Heart right ventricle (tissue), 16 donors: ENCODE results near the gene ADCY4. TPM values are rescaled to one million over a fixed set of nuclear protein-coding genes. Genes with fewer than 3 reads are reported as not detected.

Experiments
- ATAC-seq, 8 donors: fragments of 200-7000 bp; cut with Tn5 transposase; one replicate each; pipeline ENCODE4 v1.9.1; 2020; ENCODE audit warnings: mild to moderate bottlenecking in 8 of 8, moderate library complexity in 8 of 8, moderate number of reproducible peaks in 1 of 8
- DNase-seq, 2 donors: peaks; one replicate each; pipeline ENCODE4 v3.0.0-alpha.2; 2020
- H3K27ac ChIP-seq, 10 donors: fragments of 200-600 bp; sonication (generic) in 2 of 10; one replicate each; pipeline versions ENCODE4 v1.5.0 to v1.8.0; 2020 to 2022; ENCODE audit warnings: mild to moderate bottlenecking in 3 of 10
- H3K27me3 ChIP-seq, 7 donors: fragments of 200-600 bp; one replicate each; pipeline ENCODE4 v1.8.0; 2021 to 2022; ENCODE audit warnings: mild to moderate bottlenecking in 2 of 7
- H3K36me3 ChIP-seq, 9 donors: fragments of 200-600 bp; sonication (generic) in 1 of 9; one replicate each; pipeline versions ENCODE4 v1.5.0 to v1.8.0; 2020 to 2022; ENCODE audit warnings: mild to moderate bottlenecking in 2 of 9
- H3K4me1 ChIP-seq, 9 donors: fragments of 200-600 bp; sonication (generic) in 1 of 9; one replicate each; pipeline versions ENCODE4 v1.5.0 to v1.8.0; 2020 to 2022; ENCODE audit warnings: mild to moderate bottlenecking in 4 of 9
- H3K4me3 ChIP-seq, 10 donors: fragments of 200-600 bp; sonication (generic) in 2 of 10; one replicate each; pipeline versions ENCODE4 v1.5.0 to v1.8.0; 2020 to 2022; ENCODE audit warnings: mild to moderate bottlenecking in 7 of 10, moderate library complexity in 2 of 10
- H3K9me3 ChIP-seq, 11 donors: fragments of 200-600 bp in 10 of 11; sonication (generic) in 2 of 11; one replicate each; pipeline versions ENCODE4 v1.5.0 to v1.8.0; 2013 to 2022; ENCODE audit warnings: mild to moderate bottlenecking in 2 of 11, control low read depth in 1 of 11, moderate library complexity in 1 of 11
- CTCF ChIP-seq, 9 donors: fragments of 200-600 bp; sonication (generic) in 2 of 9; IDR thresholded peaks; one replicate each; pipeline versions ENCODE4 v1.5.0 to v1.8.0; 2021 to 2022; ENCODE audit warnings: antibody characterized with exemption in 9 of 9, mild to moderate bottlenecking in 5 of 9, moderate library complexity in 1 of 9
- WGBS, 2 donors: extraction: QIAGEN DNeasy Blood & Tissue Kit; methylation state at CpG; one replicate each; pipeline ENCODE4 v1.1.7; 2013; ENCODE audit warnings: inconsistent platforms in 1 of 2; 5-methylcytosine and 5-hydroxymethylcytosine counted together
- intact Hi-C, 10 donors: fragments of 100-400 bp; cut with DNase I; formaldehyde crosslinking; loops; one replicate each; pipeline versions ENCODE4 v1.11.1 to v1.14.2; 2022
- polyA plus RNA-seq, 2 donors: library from polyadenylated mRNA; stranded (reverse); fragments of 200-250 nt; gene quantifications; one replicate each; pipeline ENCODE4 v1.2.3, GENCODE V29; 2013
- total RNA-seq, 10 donors: library from RNA; stranded (reverse); fragmentation: NEBNext Ultra II Directional in 3 of 10; extraction: Animal tissue kit (Norgen Biotek cat#: 25700) in 3 of 10; gene quantifications; one replicate each; pipeline versions ENCODE4 v1.2.1 to v1.2.4, GENCODE V29; 2021 to 2023
- donor health status: Arrhythmogenic right ventricular cardiomyopathy.
- donor health status: ischemic (EF 13 %, LVEDD 7.1; RV severe dilation, severe dysfunction).
- donor health status: healthy with polysubstance abuse.
- donor health status: DM: no; HTN: yes; CAD: no.
- donor health status: DM: no; HTN: no; CAD: no.
- donor health status: ischemic (EF 25% LVEDD 6.9; RV normal size, moderate dysfunction).
- donor health status: ischemic (EF 25% LVEDD 5.7; RV mildly dilated, moderate dysfunction).
- donor health status: healthy.
- donor health status: DM: yes; HTN: yes; CAD: no.
- donor health status: Ischemic cardiomyopathy.
- donor health status: ischemic (EF 35%, LVEDD 5.7; RV mildly dilated, moderate dysfunction).
- donor health status: nonischemic (EF 11% LVEDD 7.7; RV severe dilation, severe dysfunction).
- donor health status: DM: yes; HTN: yes; CAD: no.
- donor health status: PGD.
- donor health status: ischemic (EF 29% LVEDD 5.4; RV normal size, mild dysfunction).
- donor health status: nonischemic (EF 23%, LVEDD 6.1; RV moderate dilation, normal function).

Gene ADCY4
- total and polyA plus RNA-seq, 12 donors: 17.4 to 104 (median 23.4) TPM

- DNase-seq: no peak
- Histone ChIP-seq H3K27me3 (peaks cover 0 to 38% (median 4%) of the 10 kb centered on the region in 7 donors), H3K27ac (peak overlapping the region in 2 of 10 donors; percentile 82 to 88), H3K9me3 (no peaks in the 10 kb centered on the region), H3K4me1 (peaks cover 11 to 68% (median 47%) of the 10 kb centered on the region in 9 donors), H3K36me3 (peaks cover 0 to 48% (median 0%) of the 10 kb centered on the region in 9 donors), H3K4me3 (no peak overlapping the region)
- 75 to 81% methylated on average over 3 of the region's 3 CpGs for WGBS, 2 donors
- ATAC-seq: no peak
- TF ChIP-seq CTCF (IDR thresholded peaks at IDR 0.05): no peak
- intact Hi-C loops: loop anchor here in 1 of 10 donors (5.0 kb wide), 1 partner anchor 120 kb away; no protein-coding TSS in a partner anchor
These were observed 17.5 kb downstream of the ADCY4 start for GRCh38 chr14:24317141-24317928.

GRCh38 chr14:24316597-24316950 is 18.3 kb downstream of the ADCY4 start:
- Histone ChIP-seq H3K4me3 (peak overlapping the region in 3 of 10 donors; percentile 20 to 21 (median 20)), H3K9me3 (no peaks in the 10 kb centered on the region), H3K27me3 (peaks cover 0 to 38% (median 4%) of the 10 kb centered on the region in 7 donors), H3K36me3 (peaks cover 0 to 40% (median 0%) of the 10 kb centered on the region in 9 donors), H3K27ac (peak overlapping the region in 8 of 10 donors; percentile 50 to 88 (median 74)), H3K4me1 (peaks cover 11 to 76% (median 55%) of the 10 kb centered on the region in 9 donors)
- no peak for TF ChIP-seq CTCF (IDR thresholded peaks at IDR 0.05)
- ATAC-seq: peak in 5 of 8 donors; percentile 1 to 12 (median 3)
- intact Hi-C loops: loop anchor here in 1 of 10 donors (5.0 kb wide), 1 partner anchor 121 kb away; no protein-coding TSS in a partner anchor
- 44 to 52% methylated on average over 18 of the region's 18 CpGs for WGBS, 2 donors
- no peak for DNase-seq

GRCh38 chr14:24315807-24316596 is 18.9 kb downstream of the ADCY4 start:
- H3K4me1 ChIP-seq: peaks cover 11 to 82% (median 61%) of the 10 kb centered on the region in 9 donors
- intact Hi-C loops: loop anchor here in 1 of 10 donors (5.0 kb wide), 1 partner anchor 121 kb away; no protein-coding TSS in a partner anchor
- H3K27ac ChIP-seq: peak overlapping the region in 9 of 10 donors; percentile 50 to 88 (median 72)

More at GRCh38 chr14:24315807-24316596, 18.9 kb downstream of the ADCY4 start:
- Histone ChIP-seq H3K4me3 (peak overlapping the region in 5 of 10 donors; percentile 6 to 36 (median 20)), H3K9me3 (no peaks in the 10 kb centered on the region), H3K27me3 (peaks cover 0 to 38% (median 4%) of the 10 kb centered on the region in 7 donors), H3K36me3 (peaks cover 0 to 34% (median 0%) of the 10 kb centered on the region in 9 donors)
- peak; percentile 53 to 76 (median 66) for ATAC-seq
- WGBS, 2 donors: 32 to 33% methylated on average over 64 to 70 of the region's 70 CpGs
- peak; percentile 56 to 67 for DNase-seq
- TF ChIP-seq CTCF (IDR thresholded peaks at IDR 0.05): peak in 7 of 9 donors; percentile 27 to 63 (median 42)
